GM21423 (cell line): ENCODE measurements around the gene LRRC26.
"Not testable (repeated sequence)": the region's sequence is repeated elsewhere in the genome, so short reads cannot be mapped to it uniquely, and the experiment has no call there.

Experiments used
- ATAC-seq: cut with Tn5 transposase; IDR thresholded peaks from one replicate; pipeline ENCODE4 v1.9.1; 2021; ENCODE audit warnings: mild to moderate bottlenecking, moderate library complexity; ENCODE audit not compliant: unreplicated experiment

LRRC26 gene

DNA sequence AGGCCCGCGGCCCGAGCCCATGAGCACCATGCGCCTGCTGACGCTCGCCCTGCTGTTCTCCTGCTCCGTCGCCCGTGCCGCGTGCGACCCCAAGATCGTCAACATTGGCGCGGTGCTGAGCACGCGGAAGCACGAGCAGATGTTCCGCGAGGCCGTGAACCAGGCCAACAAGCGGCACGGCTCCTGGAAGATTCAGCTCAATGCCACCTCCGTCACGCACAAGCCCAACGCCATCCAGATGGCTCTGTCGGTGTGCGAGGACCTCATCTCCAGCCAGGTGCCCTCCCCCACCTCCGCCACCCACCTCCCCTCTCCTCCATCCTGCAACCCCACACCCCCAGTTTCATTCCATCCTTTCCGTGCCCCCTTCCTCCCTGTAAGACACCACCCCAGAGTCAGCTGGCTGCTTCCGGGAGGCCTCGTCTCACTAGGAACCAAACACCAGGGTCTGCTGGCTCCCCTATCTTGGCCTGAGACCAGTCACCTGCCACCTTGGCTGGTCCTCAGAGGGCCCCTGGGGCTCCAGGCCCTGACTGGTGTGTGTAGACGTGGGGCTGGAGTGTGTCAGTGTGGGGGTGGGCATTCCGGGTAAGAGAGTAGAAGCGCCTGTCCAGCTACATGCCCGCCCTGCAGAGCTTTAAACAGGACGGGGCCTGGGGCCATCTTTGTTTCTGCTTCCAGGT is 30.2 kb downstream of the LRRC26 start:
- no peak for ATAC-seq

GRCh38 chr9:137138722-137139467 is 31.0 kb downstream of the LRRC26 start, which contains the start of gene GRIN1:
Gene GRIN1 (plus strand): TSS chr9:137139154. CDS start chr9:137139487, 333 bp downstream.
- ATAC-seq: no peak

GRCh38 chr9:137138058-137138721 is 31.7 kb downstream of the LRRC26 start:
- no peak for ATAC-seq

DNA sequence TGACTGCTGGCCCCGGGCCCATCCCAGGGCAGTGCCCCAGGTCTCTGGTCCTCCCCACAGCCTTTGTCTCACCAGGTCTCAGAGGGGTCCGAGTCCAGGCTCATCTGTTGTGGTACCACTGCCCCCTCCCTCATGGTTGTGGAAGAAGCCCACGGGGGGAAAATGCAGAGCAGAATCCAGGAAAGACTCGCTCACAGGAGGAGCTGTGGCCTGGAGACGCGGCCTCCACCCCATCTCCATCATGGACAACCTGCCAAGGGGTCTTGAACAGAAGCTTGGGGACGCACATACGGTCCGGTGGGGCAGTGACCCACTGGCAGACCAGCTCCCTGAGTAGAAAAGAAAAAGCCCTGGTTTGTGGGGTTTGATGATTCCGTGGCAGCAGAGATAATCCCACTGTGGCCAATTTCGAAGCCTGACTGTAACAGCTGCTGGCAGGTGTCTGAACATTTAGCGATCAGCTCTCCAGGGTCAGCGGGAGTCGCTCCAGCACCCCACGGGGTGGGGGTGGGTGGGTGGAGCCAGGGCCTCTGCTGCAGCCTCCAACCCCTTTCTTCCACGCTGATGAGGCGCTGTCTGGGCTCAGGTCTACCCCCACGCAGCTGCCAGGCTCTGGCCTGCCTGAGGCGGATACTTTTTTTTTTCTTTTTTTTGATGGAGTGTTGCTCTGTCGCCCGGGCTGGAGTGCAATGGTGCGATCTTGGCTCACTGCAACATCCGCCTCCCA is 32.8 kb downstream of the LRRC26 start:
- ATAC-seq: no peak

- no peak for ATAC-seq
Observed at GRCh38 chr9:137136261-137136880, 33.5 kb downstream of the LRRC26 start.

DNA sequence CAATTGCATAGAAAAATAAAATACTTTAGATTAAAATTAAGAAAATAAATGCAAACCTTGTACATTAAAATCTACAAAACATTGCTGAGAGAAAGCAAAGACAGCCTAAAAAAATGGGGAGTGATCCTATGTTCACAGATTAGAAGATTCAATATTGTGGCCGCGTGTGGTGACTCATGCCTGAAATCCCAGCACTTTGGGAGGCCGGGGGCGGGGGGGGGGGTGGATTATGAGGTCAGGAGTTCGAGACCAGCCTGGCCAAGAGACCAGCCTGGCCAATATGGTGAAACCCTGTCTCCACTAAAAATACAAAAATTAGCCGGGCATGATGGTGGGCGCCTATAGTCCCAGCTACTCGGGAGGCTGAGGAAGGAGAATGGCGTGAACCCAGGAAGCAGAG is 34.7 kb downstream of the LRRC26 start:
- not testable (repeated sequence) for ATAC-seq

DNA sequence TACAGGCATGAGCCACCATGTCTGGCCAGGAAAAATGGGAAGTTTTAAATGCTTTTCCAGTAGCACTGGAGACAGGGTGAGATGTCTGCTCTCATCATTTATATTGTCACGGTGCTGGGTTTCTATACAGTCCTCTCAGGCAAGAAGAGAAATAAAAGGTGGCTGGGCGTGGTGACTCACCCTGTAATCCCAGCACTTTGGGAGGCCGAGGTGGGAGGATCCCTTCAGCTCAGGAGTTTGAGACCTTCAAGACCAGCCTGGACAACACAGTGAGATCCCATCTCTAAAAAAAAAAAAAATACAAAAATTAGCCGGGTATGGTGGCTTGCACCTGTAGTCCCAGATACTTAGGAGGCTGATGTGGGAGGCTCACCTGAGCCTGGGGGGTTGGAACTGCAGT is 35.7 kb downstream of the LRRC26 start:
- ATAC-seq: no peak

GRCh38 chr9:137130176-137130755 is 39.6 kb downstream of the LRRC26 start:
- ATAC-seq: no peak

GRCh38 chr9:137129456-137130175 is 40.2 kb downstream of the LRRC26 start:
- peak; percentile 76 for ATAC-seq

GRCh38 chr9:137128862-137129455 is 40.9 kb downstream of the LRRC26 start:
- peak; percentile 8 for ATAC-seq

DNA sequence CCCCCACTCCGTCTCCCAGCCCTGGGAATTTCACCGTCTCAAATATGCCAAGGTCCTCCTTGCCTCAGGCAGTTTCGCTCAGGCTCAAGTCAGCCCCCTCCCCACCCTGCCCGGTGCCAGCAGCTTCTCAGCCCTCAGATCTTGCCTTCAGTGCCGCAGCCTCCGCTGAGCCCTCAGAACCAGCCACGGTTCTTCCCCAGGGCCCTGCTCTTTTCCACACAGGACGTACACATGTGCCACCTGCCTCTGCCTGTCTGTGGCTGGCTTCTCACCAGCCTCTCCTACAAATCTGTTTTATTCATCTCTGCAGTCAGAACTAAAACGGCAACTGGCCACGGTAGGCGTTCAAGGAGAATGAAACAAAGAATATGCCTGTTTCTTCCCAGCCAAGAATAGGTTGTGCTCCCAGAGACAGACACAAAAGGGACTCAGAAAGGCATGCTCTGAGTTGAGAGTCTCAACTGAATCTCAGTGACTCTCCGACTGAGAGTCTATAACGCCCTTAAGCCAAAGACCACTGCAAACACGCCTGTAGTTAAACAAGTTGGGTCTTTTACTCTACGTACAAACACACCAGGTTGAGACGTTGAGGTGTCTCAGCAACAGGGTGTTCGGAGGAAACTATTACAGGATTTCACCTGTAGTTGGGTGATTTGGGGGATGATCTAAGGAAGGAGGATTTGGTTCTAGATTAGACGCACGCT is 41.5 kb downstream of the LRRC26 start:
- ATAC-seq: no peak

DNA sequence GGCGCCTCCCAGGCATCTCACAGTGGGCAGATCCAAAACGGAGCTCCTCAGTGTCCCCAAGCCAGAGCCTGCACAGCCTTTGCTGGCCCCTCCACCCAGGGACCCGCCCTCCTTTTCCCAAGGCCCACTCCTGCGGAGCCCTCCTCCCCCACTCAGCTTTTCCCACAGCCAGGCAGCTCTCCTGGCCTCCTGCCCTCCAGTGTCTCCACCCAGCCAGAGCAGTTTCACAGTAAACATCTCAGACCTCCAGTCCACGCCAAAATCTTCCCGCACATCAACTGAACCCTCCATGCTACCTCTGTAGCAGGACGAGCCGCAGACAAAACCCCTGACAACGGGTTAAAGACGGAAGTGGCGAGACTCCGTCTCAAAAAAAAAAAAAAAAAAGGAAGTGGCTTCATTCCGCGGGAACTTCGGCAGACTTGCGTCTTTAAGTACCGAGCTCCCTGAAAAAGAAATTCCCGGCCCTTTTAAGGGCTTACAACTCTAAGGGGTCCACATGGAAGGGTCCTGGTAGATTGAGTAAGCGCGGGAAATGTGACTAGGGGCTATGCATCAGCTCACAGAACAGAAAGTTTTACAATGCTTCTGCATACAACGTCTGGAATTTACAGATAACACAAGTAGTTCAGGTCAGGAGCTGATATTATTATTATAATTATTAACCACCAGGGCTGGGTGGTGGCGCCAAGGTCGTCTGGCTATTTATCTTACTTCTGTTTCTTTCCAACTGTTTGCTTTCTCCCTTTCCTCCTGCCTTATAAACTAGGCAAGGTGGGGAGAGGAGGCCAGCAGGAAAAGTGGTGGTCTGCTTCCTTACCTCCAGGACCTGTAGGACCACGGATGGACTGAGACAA is 42.3 kb downstream of the LRRC26 start:
- no peak for ATAC-seq

- no peak for ATAC-seq
Observed at GRCh38 chr9:137126786-137127185, 43.1 kb downstream of the LRRC26 start.

- not testable (repeated sequence) for ATAC-seq
Observed at GRCh38 chr9:137123952-137124462, 45.8 kb downstream of the LRRC26 start.

DNA sequence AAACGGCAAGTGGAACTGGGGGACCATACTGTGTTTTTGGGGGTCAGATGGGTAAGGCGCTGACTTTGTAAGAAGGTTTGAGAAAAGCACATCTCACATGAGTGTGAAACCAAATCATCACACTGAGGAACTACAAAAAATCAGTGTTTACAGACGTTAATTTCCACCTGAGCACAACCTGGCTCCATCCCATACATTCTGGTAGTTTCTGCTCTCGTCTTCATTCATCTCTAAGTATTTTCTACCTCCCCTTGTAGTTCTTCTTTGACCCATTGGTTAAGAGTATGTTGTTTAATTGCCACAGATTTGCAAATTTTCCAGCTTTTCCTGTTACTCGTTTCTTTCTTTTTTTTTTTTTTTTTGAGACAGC is 46.4 kb downstream of the LRRC26 start:
- ATAC-seq: peak; percentile 44

GRCh38 chr9:137122796-137123467 is 46.9 kb downstream of the LRRC26 start:
- not testable (repeated sequence) for ATAC-seq
